Hematopoietic multipotent progenitor cell (in vitro differentiated cells): Measurements from ENCODE around the gene CNDP1. TPM values are rescaled to one million over a fixed set of nuclear protein-coding genes. Genes with fewer than 3 reads are reported as not detected.
A peak's percentile ranks its signal among the peaks of the same experiment; 100 is the strongest.
"Not testable (repeated sequence)": the region's sequence is repeated elsewhere in the genome, so short reads cannot be mapped to it uniquely, and the experiment has no call there.

Source experiments
- DNase-seq, 3 donors: peaks; one replicate each; pipeline ENCODE4 v3.0.0-alpha.2; 2011 to 2015; ENCODE audit warnings: low read depth in 2 of 3, low spot score in 2 of 3
- total RNA-seq: library from RNA; depleted of rRNA; stranded (reverse); fragments of >200 nt; gene quantifications from one replicate; pipeline ENCODE4 v1.2.3, GENCODE V29; 2012

Gene CNDP1
- not detected for total RNA-seq

GRCh38 chr18:74534150-74534969 is at the start of gene CNDP1:
CNDP1 (plus strand) TSS chr18:74534500; CDS start chr18:74534668, 168 bp downstream.
- DNase-seq = no peak

DNA sequence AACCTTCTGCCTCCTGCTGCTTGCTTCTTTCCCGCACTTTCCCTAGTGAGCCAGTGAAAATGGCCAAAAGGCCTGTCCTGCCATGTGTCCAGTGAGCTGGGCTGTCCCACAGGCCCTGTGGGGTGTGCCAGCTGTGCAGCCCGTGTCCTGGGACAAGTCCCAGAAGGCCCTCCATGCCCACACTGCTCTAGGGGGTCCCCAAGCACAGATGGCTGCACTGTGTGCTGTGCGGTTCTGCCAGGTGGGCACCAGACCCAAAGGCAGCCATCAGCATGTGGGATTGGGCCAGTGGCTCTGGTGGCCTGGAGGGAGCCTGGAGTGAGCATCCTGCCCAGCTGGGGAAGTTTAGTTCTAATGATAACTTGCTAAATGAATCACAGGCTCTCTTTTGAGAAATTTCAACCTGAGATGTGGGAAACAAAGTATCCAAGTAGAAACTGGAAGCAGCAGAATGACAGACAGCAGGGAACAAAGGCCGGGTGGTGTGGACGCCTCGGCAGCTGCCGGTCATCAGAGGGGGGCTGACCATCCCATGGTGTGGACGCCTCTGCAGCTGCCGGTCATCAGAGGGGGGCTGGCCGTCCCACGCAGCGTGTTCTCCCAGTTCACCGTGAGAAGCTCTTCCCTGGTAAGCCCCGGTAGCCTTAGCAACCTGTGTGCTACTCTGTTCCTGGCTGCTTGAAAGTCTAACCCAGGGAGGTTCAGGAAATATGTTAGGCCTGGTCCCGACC is 48.0 kb upstream of the CNDP1 start:
- DNase-seq = no peak

DNA sequence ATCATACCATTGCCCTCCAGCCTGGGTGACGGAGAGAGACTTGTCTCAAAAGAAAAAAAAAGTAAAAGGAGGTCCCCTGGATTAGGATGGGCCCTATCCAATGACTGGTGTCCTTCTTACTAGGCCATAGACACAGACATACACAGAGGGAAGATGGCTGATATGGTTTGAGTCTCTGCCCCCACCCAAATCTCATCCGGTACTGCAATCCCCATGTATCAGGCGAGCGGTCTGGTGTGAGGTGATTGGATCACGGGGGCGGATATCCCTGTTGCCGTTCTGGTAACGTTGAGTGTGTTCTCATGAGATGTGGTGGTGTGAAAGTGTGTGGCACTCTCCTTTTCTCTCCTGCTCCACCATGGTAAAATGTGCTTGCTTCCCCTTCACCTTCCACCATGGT is 45.9 kb upstream of the CNDP1 start:
- no peak for DNase-seq

DNA sequence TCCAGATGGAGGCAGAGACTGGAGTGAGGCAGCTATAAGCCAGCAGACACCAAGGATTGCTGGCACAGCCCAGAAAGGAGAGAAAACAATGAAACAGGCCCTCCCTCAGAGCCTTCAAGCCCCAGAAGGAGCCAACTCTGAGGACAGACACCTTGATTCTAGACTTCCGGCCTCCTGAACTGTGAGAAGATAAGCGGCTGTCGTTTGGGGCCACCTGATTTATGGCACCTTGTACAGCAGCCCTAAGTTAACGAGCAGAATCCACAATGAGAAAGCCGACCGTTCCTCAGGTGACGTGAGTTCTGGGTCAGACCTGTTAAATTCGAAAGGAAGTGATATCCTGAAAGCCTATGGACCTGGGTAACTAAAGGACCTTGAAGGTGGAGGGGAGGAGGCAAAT is 45.4 kb upstream of the CNDP1 start:
- DNase-seq = no peak

- DNase-seq = no peak
Observed at GRCh38 chr18:74489676-74490075, 44.6 kb upstream of the CNDP1 start.

DNA sequence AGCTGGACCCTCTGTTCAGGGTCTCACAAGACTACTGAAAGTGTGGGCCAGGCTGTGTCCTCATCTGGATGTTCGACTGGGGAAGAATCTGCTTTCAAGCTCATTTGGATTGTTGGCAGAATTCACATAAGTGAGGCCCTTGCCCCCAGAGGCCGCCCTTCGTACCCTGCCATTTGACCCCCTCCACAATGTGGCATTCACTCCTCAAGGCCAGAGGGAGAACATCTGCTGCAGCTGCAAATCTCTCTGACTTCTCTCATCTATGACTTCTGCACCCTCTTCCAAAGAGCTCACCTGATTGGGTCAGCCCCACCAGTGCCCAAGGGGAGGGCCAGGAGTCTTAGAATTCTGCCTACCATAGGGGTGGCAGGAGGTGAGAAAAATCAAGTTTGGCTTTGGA is 42.0 kb upstream of the CNDP1 start:
- no peak for DNase-seq

DNA sequence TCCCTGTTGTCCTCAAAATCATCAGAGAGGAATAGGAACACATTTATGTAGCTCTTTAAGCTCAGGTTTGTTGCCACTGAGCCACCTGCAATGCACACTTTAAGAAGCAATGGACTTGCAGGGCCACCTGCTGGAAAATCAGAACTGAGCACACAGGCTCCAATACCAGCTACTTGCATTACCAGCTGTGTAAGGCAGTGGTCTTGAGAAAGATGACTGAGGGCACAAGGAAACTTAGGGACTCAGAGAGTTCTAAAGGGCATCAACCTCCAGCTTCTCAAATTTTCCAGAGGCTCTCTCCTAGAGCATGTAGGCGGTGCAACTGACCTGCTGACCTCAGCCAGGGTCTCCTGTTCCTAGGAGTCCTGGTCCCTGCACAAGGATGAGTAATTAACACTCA is 40.6 kb upstream of the CNDP1 start:
- peak; percentile 41 to 88 (median 73) for DNase-seq

DNA sequence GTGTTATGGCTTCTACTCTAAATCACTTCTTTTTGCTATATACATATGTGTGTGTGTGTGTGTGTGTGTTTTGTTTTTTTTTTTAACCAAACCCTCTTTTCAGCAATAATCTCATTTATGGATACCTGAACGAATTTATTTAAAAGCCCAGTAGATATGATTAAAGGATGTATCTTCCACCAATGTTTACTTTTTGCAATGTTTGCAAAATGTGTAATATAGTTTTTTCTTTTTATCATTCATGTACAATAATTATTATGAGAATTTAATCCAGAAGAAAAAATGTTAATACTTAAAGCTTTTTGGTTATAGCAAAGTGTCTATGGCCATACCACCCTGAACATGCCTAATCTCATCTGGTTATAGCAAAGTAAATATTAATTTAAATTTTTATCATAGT is 39.8 kb upstream of the CNDP1 start:
- DNase-seq = no peak

- DNase-seq = peak; percentile 90 to 100 (median 98)
Observed at GRCh38 chr18:74495581-74496507, 38.5 kb upstream of the CNDP1 start, which contains the start of gene CNDP2. CNDP2 (plus strand) TSS chr18:74496363; CDS start chr18:74499974, 3,611 bp downstream.

- DNase-seq = peak in 2 of 3 donors; percentile 61 to 67
Observed at GRCh38 chr18:74496508-74497323, 37.6 kb upstream of the CNDP1 start.

GRCh38 chr18:74497324-74497676 is 37.0 kb upstream of the CNDP1 start:
- peak in 1 of 3 donors; percentile 21 for DNase-seq

DNA sequence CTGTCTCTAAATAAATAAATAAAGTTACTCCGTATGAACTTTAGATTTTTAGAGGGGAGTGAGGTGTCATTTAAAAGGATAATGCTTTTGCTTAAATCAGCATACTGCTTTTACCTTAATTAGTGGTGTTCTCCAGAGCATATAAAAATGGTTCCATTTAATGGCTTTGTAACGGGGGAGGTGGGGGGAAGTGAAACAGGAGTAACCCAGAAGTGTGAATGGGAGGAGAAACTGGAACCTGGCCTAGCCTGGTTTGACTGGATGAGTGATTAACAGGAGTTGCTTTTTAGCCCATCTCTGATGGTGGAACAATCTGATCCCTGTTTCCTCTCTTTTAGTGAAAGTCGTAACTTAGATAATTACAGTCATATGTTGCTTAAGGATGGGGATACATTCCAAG is 36.5 kb upstream of the CNDP1 start:
- DNase-seq = no peak

DNA sequence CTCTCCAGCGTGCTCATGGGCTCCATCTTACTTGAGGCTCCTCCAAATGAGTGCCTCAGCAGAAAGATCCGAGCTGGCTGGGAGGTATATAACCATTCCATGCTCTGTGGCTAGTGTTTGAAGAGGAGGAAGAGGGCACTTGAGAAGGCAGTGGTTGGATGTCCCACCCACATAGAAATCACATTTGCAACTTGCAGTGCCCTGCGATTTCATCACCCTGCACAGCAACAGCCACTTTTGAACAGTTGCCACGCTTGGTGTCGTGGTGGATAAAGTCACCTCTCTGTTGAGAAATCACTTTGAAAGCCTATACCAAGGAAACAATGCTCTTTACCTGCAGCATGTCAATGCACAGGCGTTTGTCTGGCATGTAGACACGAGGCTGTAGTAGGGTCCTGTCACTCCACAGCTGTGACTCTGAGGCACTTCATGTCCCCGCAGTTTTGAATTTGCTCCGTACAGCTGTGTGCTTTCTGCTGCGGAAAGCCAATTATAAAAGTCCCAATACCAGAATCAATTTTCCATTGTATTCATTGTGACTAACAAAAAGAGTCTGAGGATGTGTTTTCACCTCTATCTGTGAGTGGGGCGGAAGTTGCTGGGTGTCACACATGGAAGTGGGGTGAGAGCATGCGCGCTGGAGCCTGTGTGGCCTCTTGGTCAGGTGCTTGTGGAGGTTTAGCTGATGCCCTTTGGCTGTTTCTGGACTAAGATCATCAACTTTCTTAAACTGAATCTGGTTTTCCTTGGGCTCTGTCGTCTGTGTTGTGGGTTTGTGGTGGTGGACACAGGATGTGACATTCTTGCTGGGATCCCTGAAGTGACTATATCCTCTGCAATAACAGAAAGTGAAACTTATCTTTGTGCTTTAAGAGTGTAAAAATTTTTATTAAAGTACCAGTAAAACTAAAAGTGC is 35.3 kb upstream of the CNDP1 start:
- DNase-seq = peak; percentile 48 to 58 (median 54)

DNA sequence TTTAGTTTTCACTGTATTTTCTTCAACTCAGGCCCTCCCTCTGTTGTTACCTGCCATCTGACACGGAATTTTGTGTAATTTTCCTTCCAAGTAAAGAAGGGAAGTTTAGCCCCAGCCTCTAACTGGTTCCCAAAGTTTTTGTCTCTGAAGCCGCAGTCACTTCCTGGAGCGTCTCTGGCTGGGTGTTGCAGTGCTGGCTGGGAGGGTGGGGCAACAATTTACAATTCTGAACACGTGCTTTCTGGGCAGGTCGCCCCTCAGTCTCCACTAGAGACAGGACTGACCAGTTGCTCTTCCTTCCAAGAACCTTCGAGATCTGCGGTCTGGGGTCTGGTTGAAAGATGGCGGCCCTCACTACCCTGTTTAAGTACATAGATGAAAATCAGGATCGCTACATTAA is 34.7 kb upstream of the CNDP1 start:
- peak in 1 of 3 donors; percentile 35 for DNase-seq

- no peak for DNase-seq
Observed at GRCh38 chr18:74500372-74500771, 33.9 kb upstream of the CNDP1 start.

GRCh38 chr18:74500774-74501173 is 33.5 kb upstream of the CNDP1 start:
- not testable (repeated sequence) for DNase-seq

DNA sequence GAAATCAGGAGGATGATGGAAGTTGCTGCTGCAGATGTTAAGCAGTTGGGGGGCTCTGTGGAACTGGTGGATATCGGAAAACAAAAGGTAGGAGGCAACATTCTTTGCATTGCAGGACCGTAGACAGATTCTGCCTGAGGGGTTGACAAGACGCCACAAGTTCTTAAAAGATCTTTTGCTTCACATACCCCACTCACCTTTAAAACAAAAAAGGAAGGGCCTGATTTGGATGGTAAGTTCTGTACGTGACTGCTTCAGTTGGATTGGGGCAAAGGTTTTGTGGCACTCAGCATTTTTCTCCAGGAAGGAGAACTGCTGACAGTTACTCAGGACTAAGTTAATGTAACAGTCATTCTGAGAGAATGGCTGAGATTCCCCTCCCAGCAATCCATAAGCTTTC is 32.9 kb upstream of the CNDP1 start:
- no peak for DNase-seq

DNA sequence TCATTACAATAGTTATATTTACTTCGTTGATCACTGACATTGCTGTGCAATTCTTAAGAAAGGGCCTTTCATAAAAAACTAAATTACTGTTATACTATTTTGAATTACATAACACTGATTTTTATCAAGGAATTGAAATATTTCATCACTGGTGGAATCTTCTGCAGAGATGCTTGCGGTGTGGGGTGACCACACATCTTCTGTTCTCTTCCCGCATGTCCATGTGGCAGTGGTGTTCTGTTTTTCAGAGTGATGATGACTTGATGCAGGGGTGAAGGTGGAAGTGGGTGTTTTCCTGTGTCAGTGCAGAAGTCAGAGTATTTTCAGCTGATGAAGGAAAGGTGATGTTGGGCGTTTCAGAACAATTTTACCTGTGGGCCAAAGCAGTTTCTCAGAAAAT is 31.2 kb upstream of the CNDP1 start:
- DNase-seq = no peak

DNA sequence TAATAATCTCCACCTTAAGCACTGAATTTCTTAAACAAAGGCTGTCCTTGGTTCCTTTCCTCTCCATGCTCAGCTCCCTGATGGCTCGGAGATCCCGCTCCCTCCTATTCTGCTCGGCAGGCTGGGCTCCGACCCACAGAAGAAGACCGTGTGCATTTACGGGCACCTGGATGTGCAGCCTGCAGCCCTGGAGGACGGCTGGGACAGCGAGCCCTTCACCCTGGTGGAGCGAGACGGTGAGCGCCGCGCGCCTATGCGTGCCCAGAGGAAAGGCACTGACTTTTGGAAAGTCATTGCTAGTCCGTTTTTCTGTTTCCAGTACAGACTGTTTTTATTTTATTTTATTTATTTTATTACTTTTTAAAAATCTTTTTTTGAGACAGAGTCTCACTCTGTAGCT is 28.5 kb upstream of the CNDP1 start:
- DNase-seq = no peak
